ENCODE results near the gene PSMD1.

Gene PSMD1

DNA sequence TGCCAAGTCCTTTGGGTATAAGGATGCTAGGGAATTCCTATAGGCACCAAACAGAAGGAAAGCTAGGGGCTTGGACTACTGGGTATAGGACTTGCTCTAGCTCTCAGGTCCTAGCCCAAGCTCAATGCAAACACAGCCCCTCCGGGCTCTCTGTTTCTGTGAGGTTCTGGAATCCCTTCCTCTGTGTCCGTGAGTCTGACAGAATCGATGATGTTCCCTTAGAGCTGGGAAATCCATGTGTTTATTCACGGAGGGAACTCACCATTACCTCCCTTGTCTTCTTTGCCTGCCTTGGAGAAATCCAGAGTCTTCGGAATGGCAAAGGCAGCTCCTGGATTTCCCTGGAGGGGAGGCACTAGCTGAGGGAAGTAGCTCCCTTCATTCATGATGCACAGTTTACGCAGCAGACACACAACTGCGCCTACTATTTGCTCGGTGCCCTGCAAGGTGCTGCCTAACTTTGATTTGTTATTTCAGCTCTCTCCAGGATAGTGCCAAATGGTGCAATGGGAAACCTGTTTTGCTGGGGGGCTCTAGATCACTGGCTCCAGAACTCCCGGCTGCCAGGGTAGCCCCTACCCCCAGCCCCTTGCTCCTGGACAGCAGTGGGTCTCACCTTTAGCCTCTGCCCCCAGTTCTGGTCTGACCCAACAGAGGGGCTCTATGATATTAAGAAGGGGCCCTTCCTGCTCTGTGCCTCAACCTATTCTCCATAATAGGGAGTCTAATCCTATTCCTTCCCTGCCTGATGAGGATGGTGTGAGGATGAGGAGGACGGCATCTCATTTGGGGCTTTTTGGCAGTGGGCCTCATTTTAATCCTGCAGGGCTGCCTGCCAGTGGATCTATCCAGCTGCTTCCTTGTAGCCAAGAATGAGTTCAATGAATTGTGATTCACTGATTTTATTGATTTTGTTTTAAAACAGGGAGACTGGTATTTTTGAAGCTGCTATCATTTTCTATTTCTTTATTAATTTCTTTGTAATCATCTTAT is 8.4 kb upstream of the PSMD1 start:
- H3K4me3 ChIP-seq (ENCODE audit: low read length) = no peak overlapping the region
- H3K27me3 ChIP-seq (ENCODE audit: insufficient read depth, low read length) = peaks cover 41% of the 10 kb centered on the region
- H3K36me3 ChIP-seq (ENCODE audit: insufficient read depth, low read depth, low read length) = no peaks in the 10 kb centered on the region
- H3K4me1 ChIP-seq (ENCODE audit: insufficient read depth, low read length) = no peaks in the 10 kb centered on the region; the same call in 1 of the 2 replicates
- H3K27ac ChIP-seq (ENCODE audit: low read length) = no peak overlapping the region
- H3K9me3 ChIP-seq (ENCODE audit: insufficient read depth, low read depth, low read length) = no peaks in the 10 kb centered on the region
- H3K9ac ChIP-seq (ENCODE audit: low read depth, low read length) = no peak overlapping the region

DNA sequence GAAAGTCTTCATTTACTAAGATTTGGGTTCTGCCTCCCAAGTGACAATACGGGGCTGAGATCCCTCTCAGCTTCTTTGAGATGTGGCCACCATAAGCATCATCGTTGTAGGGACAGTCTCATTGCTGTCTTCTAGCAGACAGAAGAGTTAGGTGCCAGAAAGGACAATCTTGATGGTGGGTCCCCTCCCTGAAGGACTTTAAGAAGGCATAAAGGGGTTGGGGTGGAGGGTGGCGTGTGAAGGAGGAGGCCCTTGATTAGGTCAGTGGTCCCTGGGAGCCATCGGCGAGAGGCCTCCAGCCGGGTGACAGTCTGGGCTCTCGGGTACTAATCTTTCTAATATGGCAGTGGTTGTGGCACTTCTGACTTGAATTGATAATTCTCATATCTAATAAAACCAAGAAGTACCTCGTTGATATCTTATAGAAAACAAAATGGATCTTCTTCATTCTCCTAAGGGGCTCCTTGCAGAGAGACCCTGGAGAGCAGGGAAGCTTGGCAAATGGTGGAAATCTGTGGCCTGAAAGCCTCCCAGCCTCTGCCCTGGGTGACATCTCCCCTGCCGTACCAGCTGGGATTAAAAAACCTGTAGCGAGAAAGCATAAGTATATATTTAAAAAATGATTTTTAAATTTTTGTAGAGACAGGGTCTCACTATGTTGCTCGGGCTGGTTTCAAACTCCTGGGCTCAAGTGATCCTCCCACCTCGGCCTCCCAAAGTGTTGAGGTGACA is 7.2 kb upstream of the PSMD1 start:
- no peak overlapping the region for H3K9ac ChIP-seq (ENCODE audit: low read depth, low read length)
- no peaks in the 10 kb centered on the region; the same call in 1 of the 2 replicates for H3K4me1 ChIP-seq (ENCODE audit: insufficient read depth, low read length)
- H3K36me3 ChIP-seq (ENCODE audit: insufficient read depth, low read depth, low read length) = no peaks in the 10 kb centered on the region
- no peaks in the 10 kb centered on the region for H3K9me3 ChIP-seq (ENCODE audit: insufficient read depth, low read depth, low read length)
- H3K27me3 ChIP-seq (ENCODE audit: insufficient read depth, low read length) = peaks cover 53% of the 10 kb centered on the region
- no peak overlapping the region for H3K4me3 ChIP-seq (ENCODE audit: low read length)
- no peak overlapping the region for H3K27ac ChIP-seq (ENCODE audit: low read length)

- Histone ChIP-seq H3K9ac (ENCODE audit: low read depth, low read length) (no peak overlapping the region), H3K36me3 (ENCODE audit: insufficient read depth, low read depth, low read length) (no peaks in the 10 kb centered on the region), H3K27ac (ENCODE audit: low read length) (no peak overlapping the region), H3K4me1 (ENCODE audit: insufficient read depth, low read length) (no peaks in the 10 kb centered on the region; the same call in 1 of the 2 replicates), H3K27me3 (ENCODE audit: insufficient read depth, low read length) (peaks cover 57% of the 10 kb centered on the region), H3K9me3 (ENCODE audit: insufficient read depth, low read depth, low read length) (no peaks in the 10 kb centered on the region), H3K4me3 (ENCODE audit: low read length) (no peak overlapping the region)
These were observed 6.4 kb upstream of the PSMD1 start for GRCh38 chr2:231050018-231050901.

- Histone ChIP-seq H3K4me1 (ENCODE audit: insufficient read depth, low read length) (no peaks in the 10 kb centered on the region; the same call in 1 of the 2 replicates), H3K27me3 (ENCODE audit: insufficient read depth, low read length) (peaks cover 57% of the 10 kb centered on the region), H3K4me3 (ENCODE audit: low read length) (no peak overlapping the region), H3K27ac (ENCODE audit: low read length) (no peak overlapping the region), H3K36me3 (ENCODE audit: insufficient read depth, low read depth, low read length) (no peaks in the 10 kb centered on the region), H3K9ac (ENCODE audit: low read depth, low read length) (no peak overlapping the region), H3K9me3 (ENCODE audit: insufficient read depth, low read depth, low read length) (no peaks in the 10 kb centered on the region)
These were observed 5.6 kb upstream of the PSMD1 start for GRCh38 chr2:231051116-231051515.

DNA sequence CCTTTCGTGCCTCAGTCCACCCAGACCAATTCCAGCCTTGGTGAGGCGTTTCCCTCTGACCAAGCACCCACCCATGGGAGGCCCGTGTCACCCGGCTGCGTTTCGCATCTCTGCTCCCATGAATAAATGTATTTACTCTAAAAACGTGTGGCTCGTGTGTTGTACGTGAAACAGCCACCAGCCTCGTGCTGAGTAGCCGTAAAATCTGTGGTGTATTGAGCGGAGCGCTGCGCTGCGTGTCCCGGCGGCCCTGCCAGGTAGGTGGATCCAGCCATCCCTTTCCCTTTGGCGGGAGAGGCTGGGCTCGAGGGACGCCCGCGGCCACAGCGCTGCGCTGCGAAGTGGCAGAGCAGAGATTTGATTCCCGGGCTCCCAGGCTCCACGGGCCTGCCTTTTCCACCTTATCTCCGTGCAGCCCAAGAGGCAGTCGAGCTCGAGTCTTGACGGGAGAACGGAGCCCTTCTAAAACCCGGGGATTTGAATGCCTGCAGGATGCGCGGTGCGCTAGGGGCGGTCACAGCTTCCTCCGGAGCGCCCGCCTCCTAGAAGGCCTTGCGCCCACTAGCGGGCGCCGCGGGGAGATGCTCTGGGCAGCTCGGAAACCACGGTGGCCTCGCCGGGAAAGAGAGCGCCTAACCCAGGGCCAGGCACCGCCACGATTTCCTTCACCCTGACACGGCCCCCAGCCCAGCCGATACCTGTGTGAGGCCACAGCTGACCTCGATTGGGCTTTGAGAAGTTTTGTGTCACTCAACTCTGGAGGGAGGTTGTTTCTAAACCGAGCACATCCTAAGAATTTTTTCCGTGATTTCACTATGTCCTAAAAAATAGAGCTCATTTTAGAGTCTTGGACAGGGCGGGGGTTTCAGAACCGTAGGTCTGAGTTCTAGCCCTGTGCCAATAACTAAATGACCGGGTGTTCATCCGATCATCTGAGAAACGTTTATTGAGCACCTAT is 3.9 kb upstream of the PSMD1 start:
- H3K9me3 ChIP-seq (ENCODE audit: insufficient read depth, low read depth, low read length) = no peaks in the 10 kb centered on the region
- H3K9ac ChIP-seq (ENCODE audit: low read depth, low read length) = peak overlapping the region; percentile 47; the same call in 1 of the 2 replicates
- no peak overlapping the region for H3K27ac ChIP-seq (ENCODE audit: low read length)
- H3K4me3 ChIP-seq (ENCODE audit: low read length) = peak overlapping the region; percentile 74
- H3K36me3 ChIP-seq (ENCODE audit: insufficient read depth, low read depth, low read length) = no peaks in the 10 kb centered on the region
- no peaks in the 10 kb centered on the region; the same call in 1 of the 2 replicates for H3K4me1 ChIP-seq (ENCODE audit: insufficient read depth, low read length)
- peaks cover 52% of the 10 kb centered on the region for H3K27me3 ChIP-seq (ENCODE audit: insufficient read depth, low read length)

DNA sequence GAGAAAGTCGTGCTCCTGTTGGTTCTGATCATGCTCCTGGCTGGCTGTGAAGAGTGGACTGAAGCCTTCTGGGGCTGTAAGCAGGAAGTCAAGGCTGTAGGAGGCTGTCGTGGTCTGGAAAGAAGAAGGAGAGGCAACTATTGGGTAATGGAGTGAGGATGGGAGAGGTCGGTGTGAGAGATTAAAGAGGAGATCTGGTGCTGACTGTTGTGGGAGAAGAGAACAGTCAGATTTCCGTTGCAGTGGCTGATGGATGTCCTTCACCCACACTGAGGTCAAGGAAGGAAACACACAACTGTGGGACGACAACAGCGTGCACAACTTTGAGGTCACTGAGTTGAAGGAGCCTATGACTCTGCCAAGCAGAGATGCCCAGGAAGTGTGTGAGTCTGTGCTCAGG is 2.8 kb upstream of the PSMD1 start:
- Histone ChIP-seq H3K9ac (ENCODE audit: low read depth, low read length) (no peak overlapping the region), H3K4me3 (ENCODE audit: low read length) (no peak overlapping the region), H3K9me3 (ENCODE audit: insufficient read depth, low read depth, low read length) (no peaks in the 10 kb centered on the region), H3K36me3 (ENCODE audit: insufficient read depth, low read depth, low read length) (no peaks in the 10 kb centered on the region; the same call in 1 of the 2 replicates), H3K4me1 (ENCODE audit: insufficient read depth, low read length) (peaks cover 3% of the 10 kb centered on the region; the same call in 1 of the 2 replicates), H3K27me3 (ENCODE audit: insufficient read depth, low read length) (peaks cover 48% of the 10 kb centered on the region), H3K27ac (ENCODE audit: low read length) (no peak overlapping the region)

GRCh38 chr2:231057590-231057989 is 923 bp downstream of the PSMD1 start:
- H3K9me3 ChIP-seq (ENCODE audit: insufficient read depth, low read depth, low read length) = no peaks in the 10 kb centered on the region
- peak overlapping the region; percentile 85 for H3K4me3 ChIP-seq (ENCODE audit: low read length)
- H3K4me1 ChIP-seq (ENCODE audit: insufficient read depth, low read length) = peaks cover 3% of the 10 kb centered on the region; the same call in 1 of the 2 replicates
- peak overlapping the region; percentile 75 for H3K27ac ChIP-seq (ENCODE audit: low read length)
- H3K9ac ChIP-seq (ENCODE audit: low read depth, low read length) = peak overlapping the region; percentile 95
- H3K27me3 ChIP-seq (ENCODE audit: insufficient read depth, low read length) = peaks cover 21% of the 10 kb centered on the region
- H3K36me3 ChIP-seq (ENCODE audit: insufficient read depth, low read depth, low read length) = peaks cover 18% of the 10 kb centered on the region

- Histone ChIP-seq H3K36me3 (ENCODE audit: insufficient read depth, low read depth, low read length) (peaks cover 32% of the 10 kb centered on the region), H3K27me3 (ENCODE audit: insufficient read depth, low read length) (peaks cover 9% of the 10 kb centered on the region), H3K9me3 (ENCODE audit: insufficient read depth, low read depth, low read length) (no peaks in the 10 kb centered on the region), H3K4me3 (ENCODE audit: low read length) (peak overlapping the region; percentile 26; the same call in 1 of the 2 replicates), H3K27ac (ENCODE audit: low read length) (no peak overlapping the region), H3K9ac (ENCODE audit: low read depth, low read length) (0 out of 2 replicates have a peak overlapping the region, but pooled peaks have one; percentile 95), H3K4me1 (ENCODE audit: insufficient read depth, low read length) (0 out of 2 replicates have a peak, but pooled peaks cover 3% of the 10 kb centered on the region)
These were observed 2.3 kb downstream of the PSMD1 start for GRCh38 chr2:231058761-231059550.

- Histone ChIP-seq H3K36me3 (ENCODE audit: insufficient read depth, low read depth, low read length) (peaks cover 40% of the 10 kb centered on the region), H3K27ac (ENCODE audit: low read length) (no peak overlapping the region), H3K9me3 (ENCODE audit: insufficient read depth, low read depth, low read length) (no peaks in the 10 kb centered on the region), H3K9ac (ENCODE audit: low read depth, low read length) (no peak overlapping the region), H3K4me3 (ENCODE audit: low read length) (no peak overlapping the region), H3K27me3 (ENCODE audit: insufficient read depth, low read length) (peaks cover under 1% of the 10 kb centered on the region; the same call in 1 of the 2 replicates), H3K4me1 (ENCODE audit: insufficient read depth, low read length) (0 out of 2 replicates have a peak, but pooled peaks cover 3% of the 10 kb centered on the region)
These were observed 3.1 kb downstream of the PSMD1 start for GRCh38 chr2:231059756-231060155.
